Upper lobe of right lung (tissue), 1 donor: ENCODE data around the gene UNC119. TPM values are rescaled to one million over a fixed set of nuclear protein-coding genes. Genes with fewer than 3 reads are reported as not detected.
"Not testable (repeated sequence)": the region's sequence is repeated elsewhere in the genome, so short reads cannot be mapped to it uniquely, and the experiment has no call there.

ENCODE experiments used
- ATAC-seq: fragments of 200-7000 bp; cut with Tn5 transposase; one replicate; pipeline ENCODE4 v1.9.1; 2020; ENCODE audit warnings: mild to moderate bottlenecking, moderate library complexity
- DNase-seq: peaks from one replicate; pipeline ENCODE4 v3.0.0-alpha.2; 2020
- H3K27ac ChIP-seq: fragments of 200-600 bp; one replicate; pipeline ENCODE4 v1.8.0; 2022
- H3K27me3 ChIP-seq: fragments of 200-600 bp; one replicate; pipeline ENCODE4 v1.8.0; 2022; ENCODE audit warnings: mild to moderate bottlenecking
- H3K36me3 ChIP-seq: fragments of 200-600 bp; one replicate; pipeline ENCODE4 v1.8.0; 2022
- H3K4me1 ChIP-seq: fragments of 200-600 bp; one replicate; pipeline ENCODE4 v1.8.0; 2022
- H3K4me3 ChIP-seq: fragments of 200-600 bp; one replicate; pipeline ENCODE4 v1.8.0; 2022; ENCODE audit warnings: mild to moderate bottlenecking
- H3K9me3 ChIP-seq: fragments of 200-600 bp; one replicate; pipeline ENCODE4 v1.8.0; 2022
- CTCF ChIP-seq: fragments of 200-600 bp; IDR thresholded peaks from one replicate; pipeline ENCODE4 v1.8.0; 2022; ENCODE audit warnings: antibody characterized with exemption
- intact Hi-C: fragments of 100-400 bp; cut with DNase I; formaldehyde crosslinking; loops from one replicate; pipeline ENCODE4 v1.11.0; 2022
- total RNA-seq: library from RNA; stranded (reverse); fragmentation: NEBNext Ultra II Directional; extraction: Animal tissue kit (Norgen Biotek cat#: 25700); gene quantifications from one replicate; pipeline ENCODE4 v1.2.1, GENCODE V29; 2021
- donor health status: DM: no; HTN: yes; CAD: no; lungs with severe emphysema.

Gene UNC119
- total RNA-seq, 1 donor from 2014 or later, result 22.7 TPM

GRCh38 chr17:28526381-28526780 is 26.0 kb downstream of the UNC119 start:
- DNase-seq (no peak), ATAC-seq (no peak)
- TF ChIP-seq CTCF, result no peak
- H3K9me3 ChIP-seq, result no peaks in the 10 kb centered on the region
- intact Hi-C loops, result no loop called here
- no peak overlapping the region for H3K4me3 ChIP-seq
- no peaks in the 10 kb centered on the region for H3K36me3 ChIP-seq
- H3K27ac ChIP-seq, result no peak overlapping the region
- no peaks in the 10 kb centered on the region for H3K4me1 ChIP-seq
- H3K27me3 ChIP-seq, result no peaks in the 10 kb centered on the region

- ATAC-seq (peak; percentile 77), DNase-seq (peak; percentile 80)
- intact Hi-C loops, result no loop called here
- TF ChIP-seq CTCF, result no peak
- no peaks in the 10 kb centered on the region for H3K36me3 ChIP-seq
- H3K27me3 ChIP-seq, result no peaks in the 10 kb centered on the region
- no peak overlapping the region for H3K4me3 ChIP-seq
- no peaks in the 10 kb centered on the region for H3K4me1 ChIP-seq
- H3K27ac ChIP-seq, result peak overlapping the region; percentile 15
- H3K9me3 ChIP-seq, result no peaks in the 10 kb centered on the region
Observed at GRCh38 chr17:28524476-28525424, 27.7 kb downstream of the UNC119 start.

- DNase-seq (no peak), ATAC-seq (no peak)
- Histone ChIP-seq H3K9me3 (no peaks in the 10 kb centered on the region), H3K4me1 (no peaks in the 10 kb centered on the region), H3K27ac (no peak overlapping the region), H3K36me3 (no peaks in the 10 kb centered on the region), H3K4me3 (no peak overlapping the region), H3K27me3 (no peaks in the 10 kb centered on the region)
- intact Hi-C loops, result no loop called here
- no peak for TF ChIP-seq CTCF
Observed at GRCh38 chr17:28523876-28524275, 28.5 kb downstream of the UNC119 start.

GRCh38 chr17:28523186-28523585 is 29.2 kb downstream of the UNC119 start:
- Histone ChIP-seq H3K27ac (no peak overlapping the region), H3K36me3 (no peaks in the 10 kb centered on the region), H3K27me3 (no peaks in the 10 kb centered on the region), H3K4me3 (no peak overlapping the region), H3K4me1 (no peaks in the 10 kb centered on the region), H3K9me3 (no peaks in the 10 kb centered on the region)
- no peak for TF ChIP-seq CTCF
- no peak for ATAC-seq
- no peak for DNase-seq
- intact Hi-C loops, result no loop called here

- H3K9me3 ChIP-seq, H3K4me3 ChIP-seq, H3K4me1 ChIP-seq, DNase-seq, H3K27me3 ChIP-seq, ATAC-seq, H3K27ac ChIP-seq, intact Hi-C loops, H3K36me3 ChIP-seq: not testable (repeated sequence)
Observed at GRCh38 chr17:28522281-28522680, 30.1 kb downstream of the UNC119 start.

GRCh38 chr17:28521311-28522085 is 30.9 kb downstream of the UNC119 start:
- Histone ChIP-seq H3K4me1 (no peaks in the 10 kb centered on the region), H3K4me3 (no peak overlapping the region), H3K27ac (no peak overlapping the region), H3K27me3 (no peaks in the 10 kb centered on the region), H3K9me3 (no peaks in the 10 kb centered on the region), H3K36me3 (no peaks in the 10 kb centered on the region)
- ATAC-seq (no peak), DNase-seq (no peak)
- TF ChIP-seq CTCF, result no peak
- intact Hi-C loops, result no loop called here
